ENCODE measurements around the gene SH3YL1. TPM values are rescaled to one million over a fixed set of nuclear protein-coding genes. Genes with fewer than 3 reads are reported as not detected.

The SH3YL1 gene
- polyA plus RNA-seq, 1 donor (not counting 4 experiments of a cell fraction or from before 2014, with no cell fraction given), result 41.8 TPM

DNA sequence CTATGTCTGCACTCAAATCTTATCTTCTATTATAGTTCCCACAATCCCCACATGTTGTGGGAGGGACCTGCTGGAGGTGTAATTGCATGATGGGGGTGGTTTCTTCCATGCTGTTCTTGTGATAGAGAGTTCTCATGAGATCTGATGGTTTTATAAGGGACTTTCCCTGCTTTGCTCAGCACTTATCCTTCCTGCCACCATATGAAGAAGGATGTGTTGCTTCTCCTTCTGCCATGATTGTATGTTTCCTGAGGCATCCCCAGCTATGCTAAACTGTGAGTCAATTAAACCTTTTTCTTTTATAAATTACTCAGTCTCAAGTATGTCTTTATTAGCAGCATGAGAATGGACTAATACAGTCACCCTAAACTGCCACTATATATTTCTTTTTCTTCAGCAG is 79.1 kb downstream of the SH3YL1 start:
- H3K27ac ChIP-seq (ENCODE audit: control insufficient read depth, insufficient read depth, low read length), result no peak overlapping the region
- no peaks in the 10 kb centered on the region for H3K79me2 ChIP-seq (ENCODE audit: control insufficient read depth, insufficient read depth, low read length)
- dilution Hi-C loops (cut with MboI; ENCODE audit: extremely low pct_ligation_motif_present, low sequenced_read_pairs), result no loop called here
- H3K9me3 ChIP-seq (ENCODE audit: control insufficient read depth, low read depth, low read length), result no peaks in the 10 kb centered on the region
- H2AFZ ChIP-seq (ENCODE audit: control insufficient read depth, low read length), result no peak overlapping the region
- no peaks in the 10 kb centered on the region for H3K9me1 ChIP-seq (ENCODE audit: control insufficient read depth, extremely low read depth, insufficient read depth, low read length)
- no peaks in the 10 kb centered on the region for H3K27me3 ChIP-seq (ENCODE audit: control insufficient read depth, extremely low read depth, insufficient read depth, low read length)
- FAIRE-seq (no peak), DNase-seq (ENCODE audit: low read depth, low spot score) (no peak)
- no peaks in the 10 kb centered on the region for H4K20me1 ChIP-seq (ENCODE audit: control insufficient read depth, extremely low read depth, insufficient read depth, low read length)
- no peak overlapping the region for H3K9ac ChIP-seq (ENCODE audit: control insufficient read depth, extremely low read depth, insufficient read depth, low read length)
- H3K4me1 ChIP-seq (ENCODE audit: control insufficient read depth, extremely low read depth, insufficient read depth, low read length), result peaks cover 4% of the 10 kb centered on the region
- H3K4me3 ChIP-seq (ENCODE audit: control insufficient read depth in 2 of 3, extremely low read depth in 1 of 3, insufficient read depth in 2 of 3, low read depth in 1 of 3, low read length in 3 of 3), result no peak overlapping the region
- no peak overlapping the region for H3K4me2 ChIP-seq (ENCODE audit: control insufficient read depth, extremely low read depth, insufficient read depth, low read depth, low read length)
- TF ChIP-seq EZH2 (IDR thresholded peaks at IDR 0.05; ENCODE audit: low read length) (no peak), CTCF (optimal IDR thresholded peaks at IDR 0.05 in 1 of 3, IDR thresholded peaks at IDR 0.05 in 1 of 3, conservative IDR thresholded peaks at IDR 0.05 in 1 of 3; ENCODE audit: extremely low read depth in 1 of 3, insufficient read depth in 2 of 3, low read length in 3 of 3) (no peak)
- H3K36me3 ChIP-seq (ENCODE audit: control insufficient read depth in 2 of 2, extremely low read depth in 1 of 2, insufficient read depth in 2 of 2, low read length in 2 of 2), result no peaks in the 10 kb centered on the region

DNA sequence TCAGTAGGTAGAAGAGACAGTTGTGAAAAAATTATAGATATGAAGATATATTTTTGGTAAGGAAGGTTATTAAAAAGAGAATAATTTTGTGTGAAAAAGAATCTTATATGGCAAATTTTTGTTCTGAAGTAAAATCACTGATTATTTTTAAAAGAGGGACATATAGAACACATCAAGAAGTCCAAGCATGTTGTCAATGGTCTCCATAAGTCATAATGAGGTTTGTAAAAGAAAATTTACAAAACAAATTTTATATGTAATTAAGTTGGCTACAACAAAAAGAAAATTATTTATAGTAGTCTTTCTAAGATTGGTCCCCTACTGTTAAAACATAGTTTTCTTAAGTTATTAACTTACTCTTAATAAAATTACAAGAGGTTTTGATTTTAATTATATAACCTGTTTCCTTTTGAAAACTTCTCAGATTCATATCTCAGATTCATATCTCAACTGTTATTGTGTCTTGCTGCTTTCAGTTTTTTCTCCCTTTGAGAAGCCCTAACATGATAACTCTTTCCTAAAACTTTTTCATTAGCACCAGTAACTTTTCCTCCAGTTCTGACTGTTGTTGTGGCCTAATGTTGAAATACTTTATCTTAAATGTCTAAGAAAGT is 81.2 kb downstream of the SH3YL1 start:
- no peak overlapping the region for H3K4me2 ChIP-seq (ENCODE audit: control insufficient read depth, extremely low read depth, insufficient read depth, low read depth, low read length)
- peaks cover 7% of the 10 kb centered on the region for H3K4me1 ChIP-seq (ENCODE audit: control insufficient read depth, extremely low read depth, insufficient read depth, low read length)
- dilution Hi-C loops (cut with MboI; ENCODE audit: extremely low pct_ligation_motif_present, low sequenced_read_pairs), result no loop called here
- no peaks in the 10 kb centered on the region for H3K27me3 ChIP-seq (ENCODE audit: control insufficient read depth, extremely low read depth, insufficient read depth, low read length)
- no peaks in the 10 kb centered on the region for H3K36me3 ChIP-seq (ENCODE audit: control insufficient read depth in 2 of 2, extremely low read depth in 1 of 2, insufficient read depth in 2 of 2, low read length in 2 of 2)
- H3K9me1 ChIP-seq (ENCODE audit: control insufficient read depth, extremely low read depth, insufficient read depth, low read length), result no peaks in the 10 kb centered on the region
- FAIRE-seq (no peak), DNase-seq (ENCODE audit: low read depth, low spot score) (no peak)
- no peak overlapping the region for H3K27ac ChIP-seq (ENCODE audit: control insufficient read depth, insufficient read depth, low read length)
- no peaks in the 10 kb centered on the region for H4K20me1 ChIP-seq (ENCODE audit: control insufficient read depth, extremely low read depth, insufficient read depth, low read length)
- H3K9me3 ChIP-seq (ENCODE audit: control insufficient read depth, low read depth, low read length), result no peaks in the 10 kb centered on the region
- no peak overlapping the region for H3K9ac ChIP-seq (ENCODE audit: control insufficient read depth, extremely low read depth, insufficient read depth, low read length)
- TF ChIP-seq CTCF (optimal IDR thresholded peaks at IDR 0.05 in 1 of 3, IDR thresholded peaks at IDR 0.05 in 1 of 3, conservative IDR thresholded peaks at IDR 0.05 in 1 of 3; ENCODE audit: extremely low read depth in 1 of 3, insufficient read depth in 2 of 3, low read length in 3 of 3), result no peak
- no peak for TF ChIP-seq EZH2 (IDR thresholded peaks at IDR 0.05; ENCODE audit: low read length)
- no peak overlapping the region for H2AFZ ChIP-seq (ENCODE audit: control insufficient read depth, low read length)
- no peak overlapping the region for H3K4me3 ChIP-seq (ENCODE audit: control insufficient read depth in 2 of 3, extremely low read depth in 1 of 3, insufficient read depth in 2 of 3, low read depth in 1 of 3, low read length in 3 of 3)
- no peaks in the 10 kb centered on the region for H3K79me2 ChIP-seq (ENCODE audit: control insufficient read depth, insufficient read depth, low read length)
